AG09319 (cell line): ENCODE data around the gene ASB15.
A peak's percentile ranks its signal among the peaks of the same experiment; 100 is the strongest.

Source experiments
- DNase-seq: peaks from one replicate; pipeline ENCODE4 v3.0.0-alpha.2; 2010; ENCODE audit warnings: low read depth; ENCODE audit errors: extremely low read depth
- CTCF ChIP-seq: IDR thresholded peaks from 2 replicates; pipeline ENCODE4 v1.5.1; 2011; ENCODE audit warnings: low read depth, mild to moderate bottlenecking, inconsistent platforms, low read length, moderate library complexity

The ASB15 gene

GRCh38 chr7:123643495-123644441 is 42.1 kb downstream of the ASB15 start:
- TF ChIP-seq CTCF, result no peak
- peak; percentile 5 for DNase-seq

GRCh38 chr7:123645516-123645915 is 43.9 kb downstream of the ASB15 start:
- no peak for TF ChIP-seq CTCF
- no peak for DNase-seq

GRCh38 chr7:123647106-123647730 is 45.6 kb downstream of the ASB15 start:
- no peak for TF ChIP-seq CTCF

GRCh38 chr7:123649964-123650363 is 48.3 kb downstream of the ASB15 start:
- TF ChIP-seq CTCF, result no peak
- DNase-seq, result no peak

More at GRCh38 chr7:123647106-123647730, 45.6 kb downstream of the ASB15 start:
- DNase-seq, result no peak

GRCh38 chr7:123650595-123650994 is 49.0 kb downstream of the ASB15 start:
- no peak for TF ChIP-seq CTCF
- no peak for DNase-seq

GRCh38 chr7:123652406-123652805 is 50.8 kb downstream of the ASB15 start:
- TF ChIP-seq CTCF, result no peak
- DNase-seq, result no peak

- no peak for TF ChIP-seq CTCF
- no peak for DNase-seq
Measured at GRCh38 chr7:123653162-123653561, 51.5 kb downstream of the ASB15 start.
